Lung (tissue), 12 donors: ENCODE measurements around the gene PRR23B. TPM values are rescaled to one million over a fixed set of nuclear protein-coding genes. Genes with fewer than 3 reads are reported as not detected.

Experiments
- ATAC-seq: fragments of 200-7000 bp; cut with Tn5 transposase; one replicate; pipeline ENCODE4 v1.9.1; 2020; ENCODE audit warnings: moderate number of reproducible peaks; ENCODE audit not compliant: insufficient read depth, low FRiP score
- DNase-seq, 3 donors: peaks; one replicate each; pipeline ENCODE4 v3.0.0-alpha.2; 2013 to 2017
- H3K27ac ChIP-seq, 2 donors: one replicate each; pipeline ENCODE4 v1.5.1; 2013; ENCODE audit warnings: mild to moderate bottlenecking in 2 of 2, moderate library complexity in 2 of 2, control low read depth in 1 of 2, inconsistent platforms in 1 of 2, low read depth in 1 of 2, low read length in 1 of 2
- H3K27me3 ChIP-seq, 3 donors: one replicate each; pipeline ENCODE4 v1.5.1; 2013; ENCODE audit warnings: low read length in 2 of 3; ENCODE audit not compliant: control insufficient read depth in 3 of 3, insufficient read depth in 3 of 3
- H3K36me3 ChIP-seq, 4 donors: one replicate each; pipeline ENCODE4 v1.5.1; 2013; ENCODE audit warnings: low read length in 4 of 4, mild to moderate bottlenecking in 1 of 4, moderate library complexity in 1 of 4; ENCODE audit not compliant: control insufficient read depth in 4 of 4, insufficient read depth in 4 of 4
- H3K4me1 ChIP-seq, 5 donors: one replicate each; pipeline ENCODE4 v1.5.1; 2013; ENCODE audit warnings: low read length in 5 of 5, mild to moderate bottlenecking in 2 of 5, moderate library complexity in 1 of 5; ENCODE audit not compliant: control insufficient read depth in 5 of 5, insufficient read depth in 5 of 5
- H3K4me3 ChIP-seq: one replicate; pipeline ENCODE4 v1.5.1; 2013; ENCODE audit warnings: mild to moderate bottlenecking, control low read depth, moderate library complexity
- H3K9ac ChIP-seq, 2 donors: one replicate each; pipeline ENCODE4 v1.5.1; 2013; ENCODE audit warnings: low read length in 2 of 2, control low read depth in 1 of 2; ENCODE audit not compliant: insufficient read depth in 1 of 2
- H3K9me3 ChIP-seq, 4 donors: one replicate each; pipeline ENCODE4 v1.5.1; 2013; ENCODE audit warnings: low read length in 3 of 4, mild to moderate bottlenecking in 1 of 4, moderate library complexity in 1 of 4; ENCODE audit not compliant: control insufficient read depth in 4 of 4, insufficient read depth in 3 of 4
- CTCF ChIP-seq: IDR thresholded peaks from 2 replicates; pipeline ENCODE4 v1.5.1; 2012; ENCODE audit warnings: mild to moderate bottlenecking; ENCODE audit errors: control extremely low read depth, extremely low read depth
- WGBS, 2 donors: extraction: QIAGEN DNeasy Blood & Tissue Kit; methylation state at CpG; one replicate each; pipeline ENCODE4 v1.1.7; 2013; 5-methylcytosine and 5-hydroxymethylcytosine counted together
- polyA plus RNA-seq, 2 donors: library from polyadenylated mRNA; stranded (reverse); fragments of 200-250 nt; gene quantifications; one replicate each; pipeline ENCODE4 v1.2.1, GENCODE V29; 2013
- total RNA-seq, 2 donors: library from RNA; depleted of rRNA in 1 of 2; stranded (reverse); fragments of >200 nt in 1 of 2; gene quantifications; one replicate each; pipeline ENCODE4 v1.2.1, GENCODE V29; 2014 to 2021
- donor health status: control.
- donor health status: control.
- donor health status: Bipolar disorder and iron deficiency.
- donor health status: healthy.
- donor health status: DM: yes; HTN: yes; CAD: no.

PRR23B gene
- total and polyA plus RNA-seq, 4 donors = not detected

- no peak for TF ChIP-seq CTCF
- H3K9me3 ChIP-seq = peaks cover 0 to 3% (median 0%) of the 10 kb centered on the region in 4 donors
- H3K4me1 ChIP-seq = no peaks in the 10 kb centered on the region
- DNase-seq (no peak), ATAC-seq (no peak)
- no peak overlapping the region for H3K9ac ChIP-seq
- no peak overlapping the region for H3K27ac ChIP-seq
- H3K27me3 ChIP-seq = peaks cover 0 to 3% (median 3%) of the 10 kb centered on the region in 3 donors
- WGBS, 2 donors = 80 to 92% methylated on average over 1 of the region's 1 CpG
- no peak overlapping the region for H3K4me3 ChIP-seq
- no peaks in the 10 kb centered on the region for H3K36me3 ChIP-seq
Measured at GRCh38 chr3:138995706-138996105, 25.0 kb downstream of the PRR23B start.

GRCh38 chr3:138987181-138987580 is 33.5 kb downstream of the PRR23B start:
- DNase-seq (no peak), ATAC-seq (no peak)
- Histone ChIP-seq H3K27me3 (peaks cover 0 to 2% (median 0%) of the 10 kb centered on the region in 3 donors), H3K9ac (no peak overlapping the region), H3K27ac (no peak overlapping the region), H3K4me3 (no peak overlapping the region), H3K4me1 (no peaks in the 10 kb centered on the region), H3K9me3 (peaks cover 0 to 1% (median 0%) of the 10 kb centered on the region in 4 donors), H3K36me3 (no peaks in the 10 kb centered on the region)
- WGBS, 2 donors = 90 to 94% methylated on average over 2 of the region's 2 CpGs
- no peak for TF ChIP-seq CTCF

- H3K9me3 ChIP-seq = no peaks in the 10 kb centered on the region
- H3K36me3 ChIP-seq = no peaks in the 10 kb centered on the region
- no peaks in the 10 kb centered on the region for H3K27me3 ChIP-seq
- no peak overlapping the region for H3K4me3 ChIP-seq
- no peak overlapping the region for H3K27ac ChIP-seq
- no peak overlapping the region for H3K9ac ChIP-seq
- WGBS, 2 donors = 63 to 77% methylated on average over 4 of the region's 4 CpGs
- DNase-seq (no peak), ATAC-seq (no peak)
- no peaks in the 10 kb centered on the region for H3K4me1 ChIP-seq
- no peak for TF ChIP-seq CTCF
Measured at GRCh38 chr3:138985932-138986331, 34.8 kb downstream of the PRR23B start.

- no peaks in the 10 kb centered on the region for H3K4me1 ChIP-seq
- H3K27ac ChIP-seq = no peak overlapping the region
- no peaks in the 10 kb centered on the region for H3K36me3 ChIP-seq
- no peaks in the 10 kb centered on the region for H3K9me3 ChIP-seq
- no peak for TF ChIP-seq CTCF
- no peak overlapping the region for H3K4me3 ChIP-seq
- no peak overlapping the region for H3K9ac ChIP-seq
- no peak for DNase-seq
- H3K27me3 ChIP-seq = no peaks in the 10 kb centered on the region
- WGBS, 2 donors = 54 to 63% methylated on average over 3 of the region's 3 CpGs
- ATAC-seq = no peak
Measured at GRCh38 chr3:138984816-138985215, 35.9 kb downstream of the PRR23B start.
